GM19395 (cell line): ENCODE data around the gene PRRX2.
"Not testable (repeated sequence)": the region's sequence is repeated elsewhere in the genome, so short reads cannot be mapped to it uniquely, and the experiment has no call there.

ENCODE experiments used
- ATAC-seq: cut with Tn5 transposase; IDR thresholded peaks from one replicate; pipeline ENCODE4 v1.9.1; 2021; ENCODE audit warnings: mild to moderate bottlenecking, moderate library complexity; ENCODE audit not compliant: unreplicated experiment

Gene PRRX2

DNA sequence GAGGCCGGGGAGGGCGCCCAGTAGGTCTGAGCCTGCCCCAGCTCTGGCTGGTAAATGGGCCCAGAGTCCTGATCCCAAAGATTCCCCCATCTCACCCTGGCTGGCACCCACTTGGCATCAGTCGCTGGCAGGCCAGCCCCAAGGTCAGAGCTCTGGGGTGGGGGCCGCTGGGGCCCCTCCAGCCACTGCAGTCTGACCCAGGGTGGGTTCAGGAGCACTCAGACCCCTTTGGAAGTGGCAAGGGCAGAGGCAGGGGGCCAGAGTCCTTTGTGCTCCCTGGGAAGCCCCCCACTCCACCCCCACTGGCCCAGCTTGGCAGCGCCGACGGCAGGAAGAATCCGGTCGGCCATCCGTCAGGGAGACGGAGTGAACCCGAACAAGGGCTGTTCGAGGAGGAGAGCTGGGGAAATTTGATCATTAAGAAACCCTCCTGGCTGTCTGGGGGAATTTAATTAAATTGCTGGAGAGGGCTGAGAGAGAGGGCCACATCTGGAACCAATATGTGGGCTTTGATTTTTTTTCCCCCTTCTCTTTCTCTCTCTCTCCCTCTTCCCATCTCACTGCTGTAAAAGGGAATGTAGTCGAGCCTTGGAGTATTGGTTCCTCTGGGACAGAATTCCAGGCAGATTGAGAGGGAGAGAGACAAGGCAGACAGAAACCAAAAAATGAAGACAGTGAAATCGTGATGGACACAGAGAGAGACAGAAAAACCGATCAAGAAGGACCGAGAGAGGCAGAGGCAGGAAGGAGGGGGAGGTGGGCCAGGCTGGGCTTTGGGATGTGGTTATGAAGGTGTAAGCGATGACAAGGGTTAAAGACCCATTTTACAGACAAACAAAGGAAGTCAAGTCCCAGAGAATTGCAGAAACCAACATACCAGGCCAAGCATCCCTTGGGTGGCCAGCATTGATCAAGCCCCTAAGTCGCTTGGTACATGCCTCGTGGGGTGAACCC lies 15.4 kb upstream of the PRRX2 start:
- no peak for ATAC-seq

GRCh38 chr9:129650680-129651235 lies 14.7 kb upstream of the PRRX2 start:
- ATAC-seq = no peak

GRCh38 chr9:129653823-129654553 lies 11.5 kb upstream of the PRRX2 start:
- no peak for ATAC-seq

GRCh38 chr9:129654554-129655040 lies 10.8 kb upstream of the PRRX2 start:
- ATAC-seq = no peak

DNA sequence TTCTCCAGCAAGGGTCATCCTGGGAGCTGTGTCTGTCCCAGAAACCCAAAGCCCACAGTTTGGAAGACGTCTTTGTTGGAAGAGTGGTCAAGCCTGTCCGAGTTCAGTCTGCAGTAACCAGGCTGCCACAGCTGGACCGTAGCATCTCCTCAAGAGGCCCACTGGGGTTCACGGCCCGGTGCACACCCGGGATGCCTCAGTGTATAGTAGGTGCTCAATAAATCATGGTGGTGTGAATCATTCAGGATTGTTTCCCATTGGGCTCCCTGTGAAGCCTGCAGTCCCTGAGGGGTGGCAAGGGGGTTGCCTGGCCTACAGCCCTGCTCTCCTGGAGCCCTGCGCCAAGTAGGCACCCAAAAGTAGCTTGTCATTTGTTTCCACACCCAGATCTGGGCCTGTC lies 10.3 kb upstream of the PRRX2 start:
- no peak for ATAC-seq

GRCh38 chr9:129655696-129656095 lies 9.8 kb upstream of the PRRX2 start:
- ATAC-seq = no peak

GRCh38 chr9:129656795-129657390 lies 8.6 kb upstream of the PRRX2 start:
- no peak for ATAC-seq

DNA sequence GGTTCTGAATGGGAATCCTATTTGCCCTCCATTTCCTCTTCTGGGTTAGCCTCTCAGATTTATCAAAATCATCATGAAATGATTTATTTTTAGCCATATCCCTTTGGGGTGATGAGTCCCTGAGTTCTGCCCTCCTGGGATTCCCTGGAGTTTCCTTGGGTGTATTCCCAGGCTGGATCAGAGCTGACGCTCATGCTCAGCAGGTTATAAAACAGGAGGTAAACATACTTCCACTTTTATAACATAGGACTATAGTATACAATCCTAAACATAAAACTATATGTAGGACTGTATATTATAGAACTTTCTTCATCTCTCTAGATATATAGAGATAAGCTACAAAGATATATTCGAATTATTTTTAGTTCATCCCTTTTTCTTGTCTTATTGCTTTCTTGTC lies 4.4 kb upstream of the PRRX2 start:
- no peak for ATAC-seq

GRCh38 chr9:129662239-129662638 lies 3.2 kb upstream of the PRRX2 start:
- not testable (repeated sequence) for ATAC-seq

DNA sequence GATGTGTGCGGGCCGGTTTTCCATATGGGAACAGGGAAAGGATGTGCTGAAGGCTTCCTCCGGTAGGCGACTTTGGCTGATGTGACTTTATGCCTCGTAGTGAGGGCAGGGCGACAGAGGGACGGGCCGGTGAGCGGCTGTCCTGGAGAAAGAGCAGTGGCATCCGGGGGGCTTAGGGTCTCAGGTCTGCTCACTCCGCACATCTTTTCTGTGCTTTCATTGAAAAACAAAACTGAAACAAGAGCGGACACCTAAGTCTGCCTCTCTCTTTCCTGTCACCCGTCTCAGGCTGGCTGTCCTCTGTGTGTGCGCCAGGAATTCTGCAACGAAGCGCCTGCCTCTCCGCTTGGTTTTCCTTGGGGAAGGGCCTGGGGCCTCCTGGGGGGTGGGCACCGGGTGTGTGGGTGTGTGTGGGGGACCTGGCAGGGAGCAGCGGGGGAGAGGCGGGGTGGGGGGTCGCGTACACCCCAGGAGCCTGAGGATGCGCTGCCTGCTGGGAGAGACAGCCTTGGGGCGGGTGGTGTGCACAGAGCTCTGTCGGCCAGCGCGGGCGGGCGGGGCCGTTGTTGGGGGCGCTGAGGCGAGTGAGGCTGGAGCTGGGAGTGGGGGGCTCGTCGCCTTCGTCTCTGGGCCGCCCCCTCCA lies 580 bp upstream of the PRRX2 start:
- ATAC-seq = no peak

DNA sequence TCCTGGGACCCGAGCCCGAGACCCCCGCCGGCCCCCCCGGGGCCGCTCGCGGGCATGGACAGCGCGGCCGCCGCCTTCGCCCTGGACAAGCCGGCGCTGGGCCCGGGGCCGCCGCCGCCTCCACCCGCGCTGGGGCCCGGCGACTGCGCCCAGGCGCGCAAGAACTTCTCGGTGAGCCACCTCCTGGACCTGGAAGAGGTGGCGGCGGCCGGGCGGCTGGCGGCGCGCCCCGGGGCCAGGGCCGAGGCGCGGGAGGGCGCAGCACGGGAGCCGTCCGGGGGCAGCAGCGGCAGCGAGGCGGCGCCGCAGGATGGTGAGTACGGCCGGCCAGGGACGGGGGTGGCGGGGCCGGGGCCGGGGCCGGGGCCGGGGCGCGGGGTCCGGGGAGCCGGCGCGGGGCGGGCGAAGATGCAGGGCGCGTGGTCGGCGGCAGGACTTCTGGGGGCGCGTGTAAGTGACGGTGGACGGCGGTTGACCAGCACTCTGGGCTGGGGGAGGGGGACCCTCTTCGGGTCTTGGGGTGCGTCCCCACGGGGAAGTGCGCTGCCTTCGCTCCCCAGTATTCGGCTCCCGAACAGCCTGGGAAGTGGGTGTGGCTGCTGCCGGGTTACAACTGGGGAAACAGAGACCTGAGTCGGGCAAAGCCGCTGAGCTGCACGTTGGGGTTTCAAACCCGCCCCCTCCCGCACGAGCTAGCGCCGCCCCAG lies 520 bp downstream of the PRRX2 start:
- ATAC-seq = no peak

GRCh38 chr9:129666575-129666974 lies 1.1 kb downstream of the PRRX2 start:
- no peak for ATAC-seq

DNA sequence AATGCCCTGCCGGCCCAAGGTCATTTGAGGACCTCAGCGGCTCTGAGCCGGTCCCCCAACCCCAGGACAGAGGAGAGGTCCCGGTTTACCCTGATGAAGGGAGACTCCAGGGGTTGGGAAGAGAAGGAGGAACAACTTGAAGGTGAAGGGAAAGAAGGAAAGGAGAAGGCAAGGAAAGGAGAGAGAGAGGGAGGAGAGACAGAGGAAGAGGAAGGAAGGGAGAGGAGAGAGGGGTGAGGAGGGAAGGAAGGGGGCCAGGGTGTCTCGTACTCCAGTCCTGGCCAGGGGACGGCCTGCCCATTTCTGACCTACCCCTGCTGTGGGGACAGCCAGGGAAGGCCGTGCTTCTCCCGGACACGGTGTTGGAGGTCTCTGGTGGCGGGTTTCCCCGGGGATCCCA lies 1.9 kb downstream of the PRRX2 start:
- no peak for ATAC-seq

- ATAC-seq = no peak
Measured at GRCh38 chr9:129667850-129668249, 2.4 kb downstream of the PRRX2 start.

- no peak for ATAC-seq
Measured at GRCh38 chr9:129669141-129669718, 3.8 kb downstream of the PRRX2 start.

- no peak for ATAC-seq
Measured at GRCh38 chr9:129669946-129670345, 4.5 kb downstream of the PRRX2 start.

DNA sequence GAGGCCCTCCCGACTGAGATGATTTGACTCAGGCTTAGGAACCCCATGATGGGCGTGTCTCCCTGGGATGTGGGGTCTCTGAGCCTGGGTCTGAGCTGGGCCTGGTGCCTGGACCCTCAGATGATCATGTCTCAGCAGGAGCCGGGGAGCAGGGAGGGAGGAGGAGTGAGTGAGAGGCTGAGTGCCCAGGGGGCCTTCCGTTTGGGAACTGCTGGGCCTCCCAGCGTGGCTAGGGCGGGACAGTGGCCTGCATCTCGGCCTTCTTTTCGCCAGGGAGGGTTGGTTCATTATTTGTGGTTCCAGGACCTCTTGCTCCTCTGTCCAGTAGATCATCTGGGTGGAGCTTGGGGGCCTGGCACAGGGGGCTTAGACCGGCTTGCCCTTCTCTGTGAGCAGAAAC lies 5.6 kb downstream of the PRRX2 start:
- no peak for ATAC-seq

DNA sequence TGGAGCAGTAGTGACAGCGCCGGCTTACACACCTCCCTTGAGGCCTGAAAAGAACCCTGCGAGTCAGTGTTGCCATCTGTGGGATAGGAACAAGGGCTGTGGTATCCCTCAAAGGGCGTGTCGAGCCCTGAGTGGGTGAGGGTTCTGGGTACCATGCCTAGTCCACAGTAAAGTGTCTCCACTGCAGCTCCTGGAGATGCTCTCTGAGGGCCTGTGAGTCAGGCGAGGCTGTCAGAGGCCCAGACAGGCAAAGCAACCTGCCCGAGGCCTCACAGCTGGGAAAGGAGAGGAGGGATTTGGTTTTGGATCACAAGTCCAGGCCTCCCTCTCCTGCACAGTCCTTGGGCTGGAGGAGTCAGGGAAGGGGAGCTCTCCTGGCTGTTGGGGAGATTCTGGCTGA lies 6.1 kb downstream of the PRRX2 start:
- ATAC-seq = no peak

GRCh38 chr9:129672702-129673101 lies 7.3 kb downstream of the PRRX2 start:
- no peak for ATAC-seq

GRCh38 chr9:129673602-129674001 lies 8.2 kb downstream of the PRRX2 start:
- ATAC-seq = no peak
